PC-3 (cell line): Measurements from ENCODE around the gene DPH1. TPM values are rescaled to one million over a fixed set of nuclear protein-coding genes. Genes with fewer than 3 reads are reported as not detected.

ENCODE experiments used
- ATAC-seq: fragments of 200-7000 bp; cut with Tn5 transposase; 2 replicates; pipeline ENCODE4 v1.9.1; 2020; ENCODE audit warnings: mild to moderate bottlenecking, moderate library complexity
- BruUV-seq: library from RNA; stranded (reverse); fragments of 400-500 nt; replicated peaks from 2 replicates; lab custom pipeline; 2021; lab: Mats Ljungman, UMichigan
- CTCF ChIA-PET: fragments of 300-600 bp; sonication (Branson Sonifier 250); formaldehyde crosslinking; loops from one replicate; lab custom pipeline; 2022; ENCODE audit warnings: antibody characterized with exemption; lab: Charles Lee
- POLR2A ChIA-PET: fragments of 300-600 bp; sonication (Branson Sonifier 250); formaldehyde crosslinking; loops from one replicate; lab custom pipeline; 2022; ENCODE audit warnings: antibody characterized with exemption; ENCODE audit not compliant: unreplicated experiment; lab: Charles Lee
- DNase-seq: peaks from one replicate; pipeline ENCODE4 v3.0.0-alpha.2; 2015
- H2AFZ ChIP-seq: fragments of 300-600 bp; sonication (generic); 2 replicates; pipeline ENCODE4 v1.6.0; 2016; ENCODE audit warnings: antibody characterized with exemption, low read length
- H3F3A ChIP-seq: fragments of 300-600 bp; sonication (generic); one replicate; pipeline ENCODE4 v1.6.0; 2017; ENCODE audit warnings: antibody characterized with exemption, low read length, control low read depth, mild to moderate bottlenecking; ENCODE audit not compliant: unreplicated experiment
- H3K27ac ChIP-seq: fragments of 300-600 bp; sonication (generic); 2 replicates; pipeline ENCODE4 v1.5.1; 2016; ENCODE audit warnings: mild to moderate bottlenecking, low read length
- H3K27me3 ChIP-seq: fragments of 300-600 bp; sonication (generic); 2 replicates; pipeline ENCODE4 v1.6.1; 2016; ENCODE audit warnings: low read length, mixed read lengths
- H3K36me3 ChIP-seq: fragments of 300-600 bp; sonication (generic); 2 replicates; pipeline ENCODE4 v1.6.1; 2016; ENCODE audit warnings: low read depth, mixed run types, low read length, mixed read lengths
- H3K4me1 ChIP-seq: fragments of 300-600 bp; sonication (generic); 2 replicates; pipeline ENCODE4 v1.5.1; 2016; ENCODE audit warnings: low read length; ENCODE audit not compliant: insufficient read depth
- H3K4me2 ChIP-seq: fragments of 300-600 bp; sonication (generic); 2 replicates; pipeline ENCODE4 v1.6.0; 2016; ENCODE audit warnings: low read length
- H3K4me3 ChIP-seq: fragments of 300-600 bp; sonication (generic); 2 replicates; pipeline ENCODE4 v1.5.1; 2016; ENCODE audit warnings: mild to moderate bottlenecking, low read length, mixed read lengths
- H3K79me2 ChIP-seq: fragments of 300-600 bp; sonication (generic); 2 replicates; pipeline ENCODE4 v1.6.1; 2017; ENCODE audit warnings: low read length, mixed read lengths
- H3K9ac ChIP-seq: fragments of 300-600 bp; sonication (generic); 2 replicates; pipeline ENCODE4 v1.6.0; 2016; ENCODE audit warnings: mild to moderate bottlenecking, low read length
- H3K9me2 ChIP-seq: fragments of 300-600 bp; sonication (generic); replicated peaks from 2 replicates; pipeline ENCODE4 v1.6.1; 2016; ENCODE audit warnings: mixed run types, low read length, mixed read lengths
- H3K9me3 ChIP-seq: fragments of 300-600 bp; sonication (generic); 2 replicates; pipeline ENCODE4 v1.6.1; 2016; ENCODE audit warnings: low read length, mixed read lengths
- H4K20me1 ChIP-seq: fragments of 300-600 bp; sonication (generic); 2 replicates; pipeline ENCODE4 v1.6.1; 2016; ENCODE audit warnings: low read length, mixed read lengths
- CTCF ChIP-seq: fragments of 300-600 bp; sonication (generic); conservative IDR thresholded peaks from 2 replicates; pipeline ENCODE4 v1.5.1; 2017; ENCODE audit warnings: antibody characterized with exemption, low read depth, mild to moderate bottlenecking, low read length
- EZH2 ChIP-seq: fragments of 300-600 bp; sonication (generic); IDR thresholded peaks from one replicate; pipeline ENCODE4 v1.6.1; 2017; ENCODE audit warnings: antibody characterized with exemption, mild to moderate bottlenecking, low read length; ENCODE audit not compliant: unreplicated experiment
- EZH2phosphoT487 ChIP-seq: fragments of 300-600 bp; sonication (generic); IDR thresholded peaks from 2 replicates; pipeline ENCODE4 v1.6.1; 2018; ENCODE audit warnings: mild to moderate bottlenecking, antibody characterized with exemption, low read length, borderline replicate concordance
- intact Hi-C: fragments of 100-400 bp; cut with micrococcal nuclease; formaldehyde crosslinking; loops from 2 replicates; pipeline ENCODE4 v1.9.0; 2023
- total RNA-seq: library from RNA; depleted of rRNA; stranded (reverse); fragments of >200 nt; gene quantifications from 2 replicates; pipeline ENCODE4 v1.2.3, GENCODE V29; 2014

Gene DPH1
- total RNA-seq, 1 experiment from 2014 or later, result 47.9 TPM

GRCh38 chr17:2071455-2072281 lies 41.7 kb downstream of the DPH1 start:
- Histone ChIP-seq H2AFZ (no peak overlapping the region), H3K9me2 (no peaks in the 10 kb centered on the region), H3F3A (no peaks in the 10 kb centered on the region), H3K27ac (no peak overlapping the region), H3K36me3 (no peaks in the 10 kb centered on the region), H3K4me3 (no peak overlapping the region), H3K9ac (no peak overlapping the region), H4K20me1 (no peaks in the 10 kb centered on the region), H3K4me2 (no peak overlapping the region), H3K9me3 (no peaks in the 10 kb centered on the region), H3K27me3 (no peaks in the 10 kb centered on the region), H3K79me2 (no peaks in the 10 kb centered on the region), H3K4me1 (peaks cover 38% of the 10 kb centered on the region)
- DNase-seq (no peak), ATAC-seq (no peak)
- intact Hi-C loops, result no loop called here
- no TSS peak for BruUV-seq
- CTCF ChIA-PET, result no interaction called here
- no peak for TF ChIP-seq EZH2phosphoT487
- no peak for TF ChIP-seq EZH2
- no peak for TF ChIP-seq CTCF
- POLR2A ChIA-PET, result no interaction called here

GRCh38 chr17:2074919-2075318 lies 45.0 kb downstream of the DPH1 start:
- no peaks in the 10 kb centered on the region for H3K36me3 ChIP-seq
- H3K4me2 ChIP-seq, result no peak overlapping the region
- H3K9me2 ChIP-seq, result no peaks in the 10 kb centered on the region
- no peak overlapping the region for H3K4me3 ChIP-seq
- no peaks in the 10 kb centered on the region for H3K9me3 ChIP-seq
- POLR2A ChIA-PET, result no interaction called here
- H3K27me3 ChIP-seq, result no peaks in the 10 kb centered on the region
- no peaks in the 10 kb centered on the region for H3K79me2 ChIP-seq
- intact Hi-C loops, result no loop called here
- peaks cover 18% of the 10 kb centered on the region for H3K4me1 ChIP-seq
- H3F3A ChIP-seq, result no peaks in the 10 kb centered on the region
- TF ChIP-seq EZH2phosphoT487, result no peak
- no peak for TF ChIP-seq CTCF
- no peak for TF ChIP-seq EZH2
- no peak for DNase-seq
- H3K9ac ChIP-seq, result no peak overlapping the region
- H2AFZ ChIP-seq, result no peak overlapping the region
- ATAC-seq, result no peak
- no peak overlapping the region for H3K27ac ChIP-seq
- BruUV-seq, result no TSS peak
- H4K20me1 ChIP-seq, result no peaks in the 10 kb centered on the region
- CTCF ChIA-PET, result no interaction called here
